ENCODE data around the gene CACNA1C. TPM values are rescaled to one million over a fixed set of nuclear protein-coding genes. Genes with fewer than 3 reads are reported as not detected.

Gene CACNA1C
- total and polyA plus RNA-seq, 10 of the 15 experiments (the other 5 are each of a cell fraction or from before 2014, with no cell fraction given) = under 0.01 to 0.15 (median 0.09) TPM; not detected in 5

DNA sequence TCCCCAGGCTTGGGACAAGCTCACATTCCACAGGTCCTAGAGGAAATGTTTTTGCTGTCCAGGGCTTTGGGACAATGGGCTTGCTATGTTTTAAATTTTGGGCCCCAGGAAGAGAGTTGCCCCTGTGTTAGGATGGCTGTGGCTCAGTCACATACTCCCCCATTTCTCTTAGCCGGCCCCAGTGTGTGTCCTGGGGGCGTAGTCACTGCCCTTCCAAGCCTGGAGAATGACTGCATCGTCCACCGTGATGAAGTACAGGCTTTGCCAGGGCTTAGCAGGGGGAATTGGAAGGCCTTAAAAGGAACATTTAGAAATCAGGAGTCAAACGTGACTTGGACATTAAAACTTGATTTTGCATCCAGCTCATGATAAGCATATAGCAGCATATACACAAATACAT, 293.6 kb downstream of the CACNA1C start (continued):
- TF ChIP-seq BACH1 (IDR thresholded peaks at IDR 0.05; ENCODE audit: borderline replicate concordance) = no peak
- TF ChIP-seq CREM (IDR thresholded peaks at IDR 0.05; ENCODE audit: low read depth) = no peak
- no peak for TF ChIP-seq TARDBP (IDR thresholded peaks at IDR 0.05; ENCODE audit: borderline replicate concordance)

DNA sequence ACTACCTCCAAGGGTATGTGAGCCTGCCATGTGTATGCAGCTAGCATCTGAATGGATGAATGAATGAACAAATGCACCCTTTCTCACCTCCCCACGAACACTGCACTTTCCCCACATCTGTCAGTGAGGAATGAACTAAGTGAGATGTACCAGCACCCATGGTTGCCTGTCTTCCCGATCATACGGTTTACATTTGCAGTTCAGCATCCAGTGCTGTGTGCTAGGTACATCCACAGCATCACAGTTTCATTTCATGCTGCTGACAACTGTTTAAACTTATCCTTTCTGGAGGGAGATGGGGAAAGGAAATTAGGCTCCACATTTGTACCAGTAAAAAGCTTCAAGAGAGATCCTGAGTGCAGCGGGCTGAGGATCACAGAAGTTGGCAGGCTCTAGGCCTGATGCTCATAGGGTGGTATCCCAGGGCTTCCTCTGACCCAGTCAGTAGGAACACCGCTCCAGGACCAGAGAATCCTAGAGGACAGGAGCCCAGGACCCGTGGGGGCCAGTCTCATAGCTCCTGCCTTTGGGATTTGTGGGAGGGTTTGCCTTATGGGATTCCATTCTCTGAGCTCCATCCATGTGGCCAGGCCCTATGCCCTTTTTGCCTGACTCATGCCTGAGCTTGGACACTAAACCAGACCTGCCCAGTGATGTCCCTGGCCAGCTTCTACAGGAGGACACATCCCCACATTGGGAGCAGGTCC, 294.5 kb downstream of the CACNA1C start:
- SMC1A ChIA-PET (ENCODE audit: uncharacterized antibody, unreplicated experiment) = no interaction called here
- WGBS (ENCODE audit: insufficient coverage, insufficient replicate concordance, low lambda C conversion rate, missing lambda C conversion rate) = 42% methylated on average over 6 of the region's 6 CpGs
- DNase-seq (ENCODE audit: low read depth, low spot score) (no peak), ATAC-seq (no peak), FAIRE-seq (no peak)
- H3K27me3 ChIP-seq (replicated peaks in 1 of 2; ENCODE audit: control insufficient read depth in 2 of 2, insufficient read depth in 2 of 2, low read length in 1 of 2) = no peaks in the 10 kb centered on the region
- no peak overlapping the region for H3K27ac ChIP-seq (ENCODE audit: control insufficient read depth, insufficient read depth)
- intact Hi-C loops (cut with micrococcal nuclease; ENCODE audit: unreplicated experiment) = no loop called here
- H3K4me3 ChIP-seq = no peak overlapping the region
- H3K4me1 ChIP-seq (ENCODE audit: control insufficient read depth, insufficient read depth, low read length) = no peaks in the 10 kb centered on the region
- H3K4me2 ChIP-seq (ENCODE audit: control insufficient read depth, insufficient read depth) = no peak overlapping the region
- RAD21 ChIA-PET (ENCODE audit: unreplicated experiment) = no interaction called here
- no peaks in the 10 kb centered on the region for H3K79me2 ChIP-seq (ENCODE audit: control insufficient read depth, insufficient read depth, low read length)
- no peaks in the 10 kb centered on the region for H4K20me1 ChIP-seq (ENCODE audit: control insufficient read depth, insufficient read depth)
- H3K9me3 ChIP-seq (replicated peaks; ENCODE audit: control insufficient read depth, insufficient read depth, low read length) = no peaks in the 10 kb centered on the region
- no peak overlapping the region for H2AFZ ChIP-seq (ENCODE audit: control insufficient read depth, low read depth, low read length)
- H3K9ac ChIP-seq (ENCODE audit: control insufficient read depth, insufficient read depth, low read length) = no peak overlapping the region
- BruUV-seq (replicated peaks) = no TSS peak
- POLR2A ChIA-PET = no interaction called here
- in situ Hi-C loops (cut with MboI) = no loop called here
- no peaks in the 10 kb centered on the region for H3K36me3 ChIP-seq (ENCODE audit: control insufficient read depth in 2 of 2, insufficient read depth in 2 of 2, low read length in 1 of 2)
- CTCF ChIA-PET = no interaction called here
- TF ChIP-seq, protein P1, sequence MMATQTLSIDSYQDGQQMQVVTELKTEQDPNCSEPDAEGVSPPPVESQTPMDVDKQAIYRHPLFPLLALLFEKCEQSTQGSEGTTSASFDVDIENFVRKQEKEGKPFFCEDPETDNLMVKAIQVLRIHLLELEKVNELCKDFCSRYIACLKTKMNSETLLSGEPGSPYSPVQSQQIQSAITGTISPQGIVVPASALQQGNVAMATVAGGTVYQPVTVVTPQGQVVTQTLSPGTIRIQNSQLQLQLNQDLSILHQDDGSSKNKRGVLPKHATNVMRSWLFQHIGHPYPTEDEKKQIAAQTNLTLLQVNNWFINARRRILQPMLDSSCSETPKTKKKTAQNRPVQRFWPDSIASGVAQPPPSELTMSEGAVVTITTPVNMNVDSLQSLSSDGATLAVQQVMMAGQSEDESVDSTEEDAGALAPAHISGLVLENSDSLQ (IDR thresholded peaks at IDR 0.05) = no peak
- no peak for TF ChIP-seq POU2F2 (IDR thresholded peaks at IDR 0.05; ENCODE audit: borderline replicate concordance, low read depth, low read length)
- no peak for TF ChIP-seq IKZF1 (conservative IDR thresholded peaks at IDR 0.05)
- TF ChIP-seq, protein P2, sequence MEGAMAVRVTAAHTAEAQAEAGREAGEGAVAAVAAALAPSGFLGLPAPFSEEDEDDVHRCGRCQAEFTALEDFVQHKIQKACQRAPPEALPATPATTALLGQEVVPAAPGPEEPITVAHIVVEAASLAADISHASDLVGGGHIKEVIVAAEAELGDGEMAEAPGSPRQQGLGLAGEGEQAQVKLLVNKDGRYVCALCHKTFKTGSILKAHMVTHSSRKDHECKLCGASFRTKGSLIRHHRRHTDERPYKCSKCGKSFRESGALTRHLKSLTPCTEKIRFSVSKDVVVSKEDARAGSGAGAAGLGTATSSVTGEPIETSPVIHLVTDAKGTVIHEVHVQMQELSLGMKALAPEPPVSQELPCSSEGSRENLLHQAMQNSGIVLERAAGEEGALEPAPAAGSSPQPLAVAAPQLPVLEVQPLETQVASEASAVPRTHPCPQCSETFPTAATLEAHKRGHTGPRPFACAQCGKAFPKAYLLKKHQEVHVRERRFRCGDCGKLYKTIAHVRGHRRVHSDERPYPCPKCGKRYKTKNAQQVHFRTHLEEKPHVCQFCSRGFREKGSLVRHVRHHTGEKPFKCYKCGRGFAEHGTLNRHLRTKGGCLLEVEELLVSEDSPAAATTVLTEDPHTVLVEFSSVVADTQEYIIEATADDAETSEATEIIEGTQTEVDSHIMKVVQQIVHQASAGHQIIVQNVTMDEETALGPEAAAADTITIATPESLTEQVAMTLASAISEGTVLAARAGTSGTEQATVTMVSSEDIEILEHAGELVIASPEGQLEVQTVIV (IDR thresholded peaks at IDR 0.05; ENCODE audit: borderline replicate concordance, partially characterized antibody) = no peak
- no peak for TF ChIP-seq SIN3A (IDR thresholded peaks at IDR 0.05; ENCODE audit: low read depth, low read length)
- no peak for TF ChIP-seq BHLHE40 (IDR thresholded peaks at IDR 0.05; ENCODE audit: borderline replicate concordance in 1 of 2, low read depth in 2 of 2, low read length in 1 of 2)
- no peak for TF ChIP-seq POLR2AphosphoS5 (IDR thresholded peaks at IDR 0.05; ENCODE audit: low read length)
- TF ChIP-seq NRF1 (conservative IDR thresholded peaks at IDR 0.05; ENCODE audit: low read depth, low read length) = no peak
- no peak for TF ChIP-seq RB1 (IDR thresholded peaks at IDR 0.05; ENCODE audit: borderline replicate concordance)
- TF ChIP-seq, protein P3, sequence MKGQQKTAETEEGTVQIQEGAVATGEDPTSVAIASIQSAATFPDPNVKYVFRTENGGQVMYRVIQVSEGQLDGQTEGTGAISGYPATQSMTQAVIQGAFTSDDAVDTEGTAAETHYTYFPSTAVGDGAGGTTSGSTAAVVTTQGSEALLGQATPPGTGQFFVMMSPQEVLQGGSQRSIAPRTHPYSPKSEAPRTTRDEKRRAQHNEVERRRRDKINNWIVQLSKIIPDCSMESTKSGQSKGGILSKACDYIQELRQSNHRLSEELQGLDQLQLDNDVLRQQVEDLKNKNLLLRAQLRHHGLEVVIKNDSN (IDR thresholded peaks at IDR 0.05; ENCODE audit: borderline replicate concordance, extremely low read length, insufficient read depth, low read depth, low read length) = no peak
- TF ChIP-seq CHD4 (IDR thresholded peaks at IDR 0.05) = no peak
- no peak for TF ChIP-seq HDAC6 (IDR thresholded peaks at IDR 0.05; ENCODE audit: unreplicated experiment)
- TF ChIP-seq ZNF207 (IDR thresholded peaks at IDR 0.05; ENCODE audit: borderline replicate concordance) = no peak
- TF ChIP-seq RFX5 (IDR thresholded peaks at IDR 0.05; ENCODE audit: low read depth, low read length) = no peak
- TF ChIP-seq RCOR1 (conservative IDR thresholded peaks at IDR 0.05; ENCODE audit: low read depth, low read length) = no peak
- TF ChIP-seq SIX5 (IDR thresholded peaks at IDR 0.05; ENCODE audit: low read depth, low read length, severe bottlenecking) = no peak

Measured in GM12878 (cell line).